Hippocampal formation (tissue), 2 donors: ENCODE results near the gene CBX7.

Experiments used
- DNase-seq, 2 donors: peaks; one replicate each; lab custom pipeline; 2025; lab: John Stamatoyannopoulos, UW

Gene CBX7

GRCh38 chr22:39147335-39148025 lies 5.0 kb downstream of the CBX7 start:
- no peak for DNase-seq

GRCh38 chr22:39146256-39147101 lies 6.0 kb downstream of the CBX7 start:
- no peak for DNase-seq

- no peak for DNase-seq
These were observed 8.2 kb downstream of the CBX7 start for GRCh38 chr22:39144101-39144767.

GRCh38 chr22:39142088-39142680 lies 10.3 kb downstream of the CBX7 start:
- no peak for DNase-seq

GRCh38 chr22:39139933-39140332 lies 12.5 kb downstream of the CBX7 start:
- no peak for DNase-seq

- no peak for DNase-seq
These were observed 14.0 kb downstream of the CBX7 start for GRCh38 chr22:39138357-39138997.

GRCh38 chr22:39136317-39136716 lies 16.2 kb downstream of the CBX7 start:
- no peak for DNase-seq

- DNase-seq, result no peak
These were observed 17.2 kb downstream of the CBX7 start for GRCh38 chr22:39135092-39135896.

- no peak for DNase-seq
These were observed 18.0 kb downstream of the CBX7 start for GRCh38 chr22:39134366-39135091.

GRCh38 chr22:39133871-39134270 lies 18.6 kb downstream of the CBX7 start:
- no peak for DNase-seq

GRCh38 chr22:39132871-39133524 lies 19.5 kb downstream of the CBX7 start:
- no peak for DNase-seq

GRCh38 chr22:39132281-39132680 lies 20.2 kb downstream of the CBX7 start:
- DNase-seq, result no peak

- no peak for DNase-seq
These were observed 21.3 kb downstream of the CBX7 start for GRCh38 chr22:39130892-39131855.

- DNase-seq, result no peak
These were observed 22.3 kb downstream of the CBX7 start for GRCh38 chr22:39130152-39130704.

GRCh38 chr22:39129746-39130145 lies 22.7 kb downstream of the CBX7 start:
- DNase-seq, result no peak

GRCh38 chr22:39129081-39129480 lies 23.4 kb downstream of the CBX7 start:
- no peak for DNase-seq

- DNase-seq, result no peak
These were observed 24.0 kb downstream of the CBX7 start for GRCh38 chr22:39128508-39128907.

- no peak for DNase-seq
These were observed 26.9 kb downstream of the CBX7 start for GRCh38 chr22:39125622-39126021.
